HL-60 (cell line): ENCODE data around the gene SP8.

Experiments
- TF ChIP-seq, protein P1 (sequence below): IDR thresholded peaks from one replicate; pipeline ENCODE4 v1.5.1; 2011; ENCODE audit warnings: low read length, control low read depth, inconsistent platforms; ENCODE audit not compliant: insufficient read depth
- TF ChIP-seq, protein P2 (sequence below): IDR thresholded peaks from 2 replicates; pipeline ENCODE4 v1.6.1; 2012; ENCODE audit warnings: low read depth; ENCODE audit not compliant: insufficient replicate concordance

DNA sequence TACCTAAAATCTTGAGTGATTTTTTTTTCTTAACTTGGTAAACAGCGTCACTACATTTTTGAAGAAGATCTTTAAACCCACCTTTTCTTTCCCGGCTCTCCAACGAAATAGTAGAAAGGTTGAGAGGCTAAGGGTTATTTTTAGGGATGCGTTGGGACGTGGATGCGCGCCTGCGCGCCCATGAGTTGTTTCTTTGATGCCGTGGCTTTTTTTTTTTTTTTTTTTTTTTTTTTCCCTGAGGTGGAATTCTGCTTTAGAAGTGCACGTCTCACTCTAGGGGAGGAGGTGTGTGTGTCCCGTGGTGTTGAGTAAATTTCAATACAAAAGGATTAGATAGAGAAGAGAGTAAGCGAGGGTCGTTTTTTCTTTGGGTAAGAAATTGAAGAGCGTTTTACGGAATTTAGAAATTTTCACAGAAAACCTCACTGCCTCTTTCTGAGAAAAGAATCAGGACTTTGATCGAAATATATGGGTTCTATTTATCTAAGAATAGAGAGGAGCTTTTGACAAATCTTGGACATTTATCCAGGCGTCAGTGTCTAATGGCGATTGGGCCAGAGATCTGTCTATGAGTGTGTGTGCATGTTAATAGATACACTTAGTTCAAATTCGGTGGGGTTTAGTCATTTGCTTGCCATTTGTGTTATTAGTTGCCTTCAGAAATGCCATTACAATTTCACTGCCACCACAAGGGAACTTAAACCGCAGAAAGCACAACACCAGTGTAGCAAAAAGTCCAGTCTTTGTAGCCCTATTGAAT is 1.2 kb upstream of the SP8 start:
- TF ChIP-seq, protein P1, sequence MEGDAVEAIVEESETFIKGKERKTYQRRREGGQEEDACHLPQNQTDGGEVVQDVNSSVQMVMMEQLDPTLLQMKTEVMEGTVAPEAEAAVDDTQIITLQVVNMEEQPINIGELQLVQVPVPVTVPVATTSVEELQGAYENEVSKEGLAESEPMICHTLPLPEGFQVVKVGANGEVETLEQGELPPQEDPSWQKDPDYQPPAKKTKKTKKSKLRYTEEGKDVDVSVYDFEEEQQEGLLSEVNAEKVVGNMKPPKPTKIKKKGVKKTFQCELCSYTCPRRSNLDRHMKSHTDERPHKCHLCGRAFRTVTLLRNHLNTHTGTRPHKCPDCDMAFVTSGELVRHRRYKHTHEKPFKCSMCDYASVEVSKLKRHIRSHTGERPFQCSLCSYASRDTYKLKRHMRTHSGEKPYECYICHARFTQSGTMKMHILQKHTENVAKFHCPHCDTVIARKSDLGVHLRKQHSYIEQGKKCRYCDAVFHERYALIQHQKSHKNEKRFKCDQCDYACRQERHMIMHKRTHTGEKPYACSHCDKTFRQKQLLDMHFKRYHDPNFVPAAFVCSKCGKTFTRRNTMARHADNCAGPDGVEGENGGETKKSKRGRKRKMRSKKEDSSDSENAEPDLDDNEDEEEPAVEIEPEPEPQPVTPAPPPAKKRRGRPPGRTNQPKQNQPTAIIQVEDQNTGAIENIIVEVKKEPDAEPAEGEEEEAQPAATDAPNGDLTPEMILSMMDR = no peak
- TF ChIP-seq, protein P2, sequence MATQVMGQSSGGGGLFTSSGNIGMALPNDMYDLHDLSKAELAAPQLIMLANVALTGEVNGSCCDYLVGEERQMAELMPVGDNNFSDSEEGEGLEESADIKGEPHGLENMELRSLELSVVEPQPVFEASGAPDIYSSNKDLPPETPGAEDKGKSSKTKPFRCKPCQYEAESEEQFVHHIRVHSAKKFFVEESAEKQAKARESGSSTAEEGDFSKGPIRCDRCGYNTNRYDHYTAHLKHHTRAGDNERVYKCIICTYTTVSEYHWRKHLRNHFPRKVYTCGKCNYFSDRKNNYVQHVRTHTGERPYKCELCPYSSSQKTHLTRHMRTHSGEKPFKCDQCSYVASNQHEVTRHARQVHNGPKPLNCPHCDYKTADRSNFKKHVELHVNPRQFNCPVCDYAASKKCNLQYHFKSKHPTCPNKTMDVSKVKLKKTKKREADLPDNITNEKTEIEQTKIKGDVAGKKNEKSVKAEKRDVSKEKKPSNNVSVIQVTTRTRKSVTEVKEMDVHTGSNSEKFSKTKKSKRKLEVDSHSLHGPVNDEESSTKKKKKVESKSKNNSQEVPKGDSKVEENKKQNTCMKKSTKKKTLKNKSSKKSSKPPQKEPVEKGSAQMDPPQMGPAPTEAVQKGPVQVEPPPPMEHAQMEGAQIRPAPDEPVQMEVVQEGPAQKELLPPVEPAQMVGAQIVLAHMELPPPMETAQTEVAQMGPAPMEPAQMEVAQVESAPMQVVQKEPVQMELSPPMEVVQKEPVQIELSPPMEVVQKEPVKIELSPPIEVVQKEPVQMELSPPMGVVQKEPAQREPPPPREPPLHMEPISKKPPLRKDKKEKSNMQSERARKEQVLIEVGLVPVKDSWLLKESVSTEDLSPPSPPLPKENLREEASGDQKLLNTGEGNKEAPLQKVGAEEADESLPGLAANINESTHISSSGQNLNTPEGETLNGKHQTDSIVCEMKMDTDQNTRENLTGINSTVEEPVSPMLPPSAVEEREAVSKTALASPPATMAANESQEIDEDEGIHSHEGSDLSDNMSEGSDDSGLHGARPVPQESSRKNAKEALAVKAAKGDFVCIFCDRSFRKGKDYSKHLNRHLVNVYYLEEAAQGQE = no peak
